Activated naive CD4-positive, alpha-beta T cell treated with anti-CD3 and anti-CD28 coated beads, Interleukin-2, amount 50 U/mL, for 24 hours (primary cell): ENCODE measurements around the gene FSTL1.
A peak's percentile ranks its signal among the peaks of the same experiment; 100 is the strongest.

Experiments
- H3K27ac Mint-ChIP-seq: one replicate; pipeline ENCODE4 v1.8.0; 2021; ENCODE audit warnings: mild to moderate bottlenecking, mixed read lengths
- H3K27me3 Mint-ChIP-seq: one replicate; pipeline ENCODE4 v1.8.0; 2021; ENCODE audit warnings: mixed read lengths
- H3K36me3 Mint-ChIP-seq: one replicate; pipeline ENCODE4 v1.8.0; 2021; ENCODE audit warnings: mixed read lengths
- H3K4me1 Mint-ChIP-seq: one replicate; pipeline ENCODE4 v1.8.0; 2021; ENCODE audit warnings: mixed read lengths
- H3K4me3 Mint-ChIP-seq: one replicate; pipeline ENCODE4 v1.8.0; 2021; ENCODE audit warnings: mild to moderate bottlenecking, mixed read lengths
- H3K9me3 Mint-ChIP-seq: one replicate; pipeline ENCODE4 v1.8.0; 2021; ENCODE audit warnings: mixed read lengths

The FSTL1 gene

GRCh38 chr3:120451272-120451761, 525 bp upstream of the FSTL1 start:
- Mint-ChIP-seq H3K27ac (no peak overlapping the region), H3K9me3 (no peaks in the 10 kb centered on the region), H3K4me3 (peak overlapping the region; percentile 68), H3K27me3 (peaks cover 33% of the 10 kb centered on the region), H3K36me3 (no peaks in the 10 kb centered on the region), H3K4me1 (peaks cover 14% of the 10 kb centered on the region)

GRCh38 chr3:120449701-120450599, 842 bp downstream of the FSTL1 start:
- H3K27me3 Mint-ChIP-seq = peaks cover 33% of the 10 kb centered on the region
- H3K36me3 Mint-ChIP-seq = no peaks in the 10 kb centered on the region
- peaks cover 14% of the 10 kb centered on the region for H3K4me1 Mint-ChIP-seq
- no peaks in the 10 kb centered on the region for H3K9me3 Mint-ChIP-seq
- no peak overlapping the region for H3K27ac Mint-ChIP-seq
- H3K4me3 Mint-ChIP-seq = peak overlapping the region; percentile 76

GRCh38 chr3:120449251-120449650, 1.5 kb downstream of the FSTL1 start:
- H3K27me3 Mint-ChIP-seq = peaks cover 34% of the 10 kb centered on the region
- H3K4me3 Mint-ChIP-seq = no peak overlapping the region
- no peak overlapping the region for H3K27ac Mint-ChIP-seq
- peaks cover 14% of the 10 kb centered on the region for H3K4me1 Mint-ChIP-seq
- no peaks in the 10 kb centered on the region for H3K9me3 Mint-ChIP-seq
- no peaks in the 10 kb centered on the region for H3K36me3 Mint-ChIP-seq

- Mint-ChIP-seq H3K36me3 (no peaks in the 10 kb centered on the region), H3K9me3 (no peaks in the 10 kb centered on the region), H3K4me1 (peaks cover 14% of the 10 kb centered on the region), H3K4me3 (no peak overlapping the region), H3K27ac (no peak overlapping the region), H3K27me3 (peaks cover 31% of the 10 kb centered on the region)
These were observed 2.0 kb downstream of the FSTL1 start for GRCh38 chr3:120448756-120449155.

- Mint-ChIP-seq H3K27me3 (peaks cover 24% of the 10 kb centered on the region), H3K36me3 (no peaks in the 10 kb centered on the region), H3K9me3 (no peaks in the 10 kb centered on the region), H3K4me1 (peaks cover 13% of the 10 kb centered on the region), H3K4me3 (no peak overlapping the region), H3K27ac (no peak overlapping the region)
These were observed 3.7 kb downstream of the FSTL1 start for GRCh38 chr3:120446891-120447668.

- Mint-ChIP-seq H3K36me3 (no peaks in the 10 kb centered on the region), H3K27ac (no peak overlapping the region), H3K4me3 (no peak overlapping the region), H3K9me3 (no peaks in the 10 kb centered on the region), H3K27me3 (peaks cover 19% of the 10 kb centered on the region), H3K4me1 (peaks cover 6% of the 10 kb centered on the region)
These were observed 5.1 kb downstream of the FSTL1 start for GRCh38 chr3:120445654-120446053.

GRCh38 chr3:120443626-120444123, 7.1 kb downstream of the FSTL1 start:
- Mint-ChIP-seq H3K9me3 (no peaks in the 10 kb centered on the region), H3K4me1 (no peaks in the 10 kb centered on the region), H3K36me3 (no peaks in the 10 kb centered on the region), H3K27me3 (peaks cover 12% of the 10 kb centered on the region), H3K27ac (no peak overlapping the region), H3K4me3 (no peak overlapping the region)

GRCh38 chr3:120442975-120443517, 7.7 kb downstream of the FSTL1 start:
- Mint-ChIP-seq H3K4me3 (no peak overlapping the region), H3K4me1 (no peaks in the 10 kb centered on the region), H3K27me3 (peaks cover 9% of the 10 kb centered on the region), H3K27ac (no peak overlapping the region), H3K9me3 (no peaks in the 10 kb centered on the region), H3K36me3 (no peaks in the 10 kb centered on the region)

GRCh38 chr3:120441776-120442175, 9.0 kb downstream of the FSTL1 start:
- no peaks in the 10 kb centered on the region for H3K4me1 Mint-ChIP-seq
- H3K36me3 Mint-ChIP-seq = no peaks in the 10 kb centered on the region

GRCh38 chr3:120440762-120441161, 10.0 kb downstream of the FSTL1 start:
- Mint-ChIP-seq H3K9me3 (no peaks in the 10 kb centered on the region), H3K36me3 (no peaks in the 10 kb centered on the region), H3K27ac (no peak overlapping the region)

More at GRCh38 chr3:120441776-120442175, 9.0 kb downstream of the FSTL1 start:
- Mint-ChIP-seq H3K4me3 (no peak overlapping the region), H3K27me3 (peaks cover 8% of the 10 kb centered on the region), H3K27ac (no peak overlapping the region), H3K9me3 (no peaks in the 10 kb centered on the region)

GRCh38 chr3:120440001-120440703, 10.6 kb downstream of the FSTL1 start:
- Mint-ChIP-seq H3K27ac (no peak overlapping the region), H3K4me3 (no peak overlapping the region), H3K4me1 (no peaks in the 10 kb centered on the region), H3K9me3 (no peaks in the 10 kb centered on the region), H3K27me3 (peaks cover 5% of the 10 kb centered on the region), H3K36me3 (no peaks in the 10 kb centered on the region)

More at GRCh38 chr3:120440762-120441161, 10.0 kb downstream of the FSTL1 start:
- Mint-ChIP-seq H3K4me1 (no peaks in the 10 kb centered on the region), H3K4me3 (no peak overlapping the region), H3K27me3 (peaks cover 5% of the 10 kb centered on the region)

GRCh38 chr3:120438665-120439370, 12.0 kb downstream of the FSTL1 start:
- no peaks in the 10 kb centered on the region for H3K9me3 Mint-ChIP-seq
- H3K4me3 Mint-ChIP-seq = no peak overlapping the region
- H3K27ac Mint-ChIP-seq = no peak overlapping the region
- H3K36me3 Mint-ChIP-seq = no peaks in the 10 kb centered on the region
- peaks cover 3% of the 10 kb centered on the region for H3K27me3 Mint-ChIP-seq
- H3K4me1 Mint-ChIP-seq = no peaks in the 10 kb centered on the region

GRCh38 chr3:120438216-120438615, 12.6 kb downstream of the FSTL1 start:
- peaks cover 3% of the 10 kb centered on the region for H3K27me3 Mint-ChIP-seq
- no peaks in the 10 kb centered on the region for H3K36me3 Mint-ChIP-seq
- H3K4me1 Mint-ChIP-seq = no peaks in the 10 kb centered on the region
- no peaks in the 10 kb centered on the region for H3K9me3 Mint-ChIP-seq
- no peak overlapping the region for H3K27ac Mint-ChIP-seq
- H3K4me3 Mint-ChIP-seq = no peak overlapping the region

GRCh38 chr3:120437559-120437958, 13.2 kb downstream of the FSTL1 start:
- Mint-ChIP-seq H3K9me3 (no peaks in the 10 kb centered on the region), H3K27ac (no peak overlapping the region), H3K4me3 (no peak overlapping the region), H3K36me3 (no peaks in the 10 kb centered on the region), H3K27me3 (peaks cover 3% of the 10 kb centered on the region), H3K4me1 (no peaks in the 10 kb centered on the region)
